NCI-H1092 (cell line): ENCODE data around the gene DPYSL4.

Experiments
- DNase-seq: peaks from one replicate; lab custom pipeline; 2025; lab: John Stamatoyannopoulos, UW

DPYSL4 gene

DNA sequence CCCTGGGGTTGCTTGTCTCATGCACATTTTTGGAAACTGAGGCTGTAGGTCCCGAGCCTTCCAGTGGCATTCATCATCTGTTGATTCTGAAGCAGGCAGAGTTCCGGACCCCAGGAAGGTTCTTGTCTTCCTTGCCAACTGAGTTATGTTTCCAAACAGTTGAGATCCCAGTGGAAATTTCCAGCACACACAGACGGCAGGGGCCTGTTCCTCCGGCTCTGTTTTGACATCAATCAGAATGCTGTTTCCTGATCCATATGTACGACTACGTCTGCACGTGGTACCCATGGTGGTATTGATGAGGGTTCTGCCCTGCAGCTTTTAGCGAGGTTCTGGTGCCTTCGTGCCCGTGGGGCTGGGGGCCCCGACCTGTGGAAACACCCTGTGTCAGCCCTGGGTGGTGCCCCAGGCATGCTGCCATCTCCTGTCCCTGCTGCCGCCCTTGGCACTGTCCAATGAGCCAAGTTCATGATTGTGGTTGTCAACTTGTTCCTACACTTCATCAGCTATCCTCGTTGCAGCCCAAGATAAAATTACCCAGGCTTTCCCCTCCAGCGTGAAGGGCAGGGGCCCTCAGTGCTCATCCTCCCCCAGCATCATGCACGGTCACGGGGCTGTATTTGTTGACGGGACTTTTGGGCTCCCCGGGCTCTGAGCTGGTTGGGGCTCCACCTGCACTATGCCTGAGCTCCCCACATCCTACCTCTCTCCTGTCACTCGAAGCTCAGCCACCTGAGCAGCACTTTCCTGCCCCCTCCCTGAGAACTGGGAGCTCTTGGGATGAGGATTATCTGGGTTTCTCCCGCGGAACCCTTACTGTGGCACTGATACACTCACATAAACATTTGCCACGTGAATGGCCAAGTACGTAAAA, 7.8 kb upstream of the DPYSL4 start:
- no peak for DNase-seq

DNA sequence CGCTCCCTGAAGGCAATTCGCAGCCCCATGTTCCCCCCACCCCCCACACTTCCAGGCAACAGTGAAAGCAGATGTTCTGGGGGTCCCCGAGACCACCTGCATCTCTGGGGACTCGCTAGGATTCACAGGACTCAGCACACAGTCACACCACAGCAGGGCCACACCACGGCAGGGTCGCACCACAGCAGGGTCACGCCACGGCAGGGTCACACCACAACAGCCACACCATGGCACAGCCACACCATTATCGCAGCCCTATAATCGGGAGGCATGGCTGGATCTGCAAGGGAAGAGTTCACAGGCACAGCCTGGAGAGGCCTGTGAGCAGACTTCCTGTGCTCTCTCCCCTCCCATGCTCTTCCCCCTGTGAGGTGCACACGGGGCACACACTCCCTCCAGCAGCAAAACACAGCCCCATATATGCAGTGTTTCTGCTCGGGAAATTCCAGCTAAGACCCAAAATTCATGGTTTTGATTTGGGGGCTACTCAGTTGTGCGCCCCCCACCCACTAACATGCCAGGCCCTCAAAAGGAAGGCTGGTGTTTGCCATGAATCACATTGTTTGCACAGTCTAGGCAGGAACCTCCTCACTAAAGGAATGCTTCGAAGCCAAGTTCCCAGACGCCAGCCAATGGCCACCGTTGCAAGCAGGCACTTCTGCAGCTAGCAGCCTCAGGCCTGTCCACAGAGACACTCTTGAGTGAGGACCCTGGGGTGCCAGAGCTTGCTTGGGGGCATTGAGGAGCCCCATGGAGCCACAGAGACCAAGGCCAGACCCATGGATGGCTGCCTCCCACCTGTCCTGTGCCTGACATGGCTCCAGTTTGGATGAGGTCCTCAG, 7.0 kb upstream of the DPYSL4 start:
- no peak for DNase-seq

DNA sequence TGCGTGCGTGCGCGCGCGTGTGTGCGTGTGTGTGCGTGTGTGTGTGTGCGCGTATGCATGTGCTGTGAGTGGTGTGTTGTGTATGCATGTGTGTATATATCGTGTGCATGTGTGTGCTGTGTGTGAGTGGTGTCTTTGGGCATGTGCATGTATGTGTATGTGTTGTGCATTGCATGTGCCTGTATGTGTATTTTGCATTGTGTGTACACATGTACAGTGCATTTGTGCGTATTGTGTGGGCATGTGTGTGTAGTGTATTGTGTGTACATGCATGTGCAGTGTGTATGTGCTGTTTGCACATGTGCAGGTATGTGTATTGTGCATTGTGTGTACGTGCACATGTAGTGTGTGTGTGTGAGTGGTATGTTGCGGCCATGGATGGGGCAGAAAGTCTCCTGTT, 6.0 kb upstream of the DPYSL4 start:
- DNase-seq = no peak

DNA sequence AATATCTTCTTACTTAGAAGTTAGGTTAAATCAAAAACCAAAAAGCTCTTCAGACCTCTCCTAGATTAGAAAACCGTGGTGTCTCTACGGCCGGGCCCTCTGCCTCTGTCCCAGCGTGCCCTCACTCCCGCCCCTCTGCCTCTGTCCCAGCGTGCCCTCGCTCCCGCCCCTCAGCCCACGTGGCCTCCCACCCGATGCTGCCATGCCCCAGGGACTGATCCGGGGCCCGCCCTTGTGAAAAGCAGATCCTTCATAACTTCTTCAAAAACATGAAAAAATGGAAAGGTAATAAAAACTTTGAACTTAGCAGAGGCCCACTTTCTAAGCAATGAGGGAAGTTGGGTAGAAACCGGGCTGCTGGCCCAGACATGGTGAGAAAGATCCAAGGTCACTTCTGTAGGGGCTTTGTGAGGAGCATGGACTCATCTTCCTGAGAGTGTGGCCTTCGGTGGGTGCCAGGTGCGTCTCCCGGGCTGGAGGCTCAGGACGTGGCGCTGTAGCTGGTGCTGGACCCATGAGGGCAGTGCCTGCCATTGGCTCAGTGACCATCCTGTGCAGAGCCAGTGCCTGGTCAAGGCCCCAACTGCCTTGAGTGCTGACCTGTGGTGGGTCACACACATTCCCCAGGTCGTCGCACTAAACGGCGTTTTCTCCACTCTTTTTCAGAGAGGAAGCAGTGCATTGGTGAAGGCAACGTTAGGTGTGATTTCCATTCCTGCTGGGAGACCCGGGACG, 4.9 kb upstream of the DPYSL4 start:
- DNase-seq = no peak

DNA sequence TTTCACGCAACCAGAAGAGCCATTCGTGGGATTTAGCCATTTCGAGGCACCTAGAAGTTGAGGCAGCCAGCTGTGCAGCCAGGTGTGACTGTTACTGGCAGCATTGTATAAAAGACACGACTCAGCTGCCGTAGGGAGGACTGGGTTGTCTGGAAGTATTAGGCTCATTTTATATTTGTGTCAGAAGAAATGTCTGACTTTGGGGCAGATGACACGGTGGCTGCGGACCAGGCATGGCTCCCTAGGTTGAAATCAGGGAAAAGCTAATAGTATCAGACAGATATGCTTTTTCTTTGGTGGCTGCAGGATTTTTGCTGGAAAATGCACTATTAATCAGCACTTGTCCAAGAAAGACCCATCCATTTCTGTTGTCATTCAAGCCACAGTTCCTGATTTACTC, 4.2 kb upstream of the DPYSL4 start:
- no peak for DNase-seq

DNA sequence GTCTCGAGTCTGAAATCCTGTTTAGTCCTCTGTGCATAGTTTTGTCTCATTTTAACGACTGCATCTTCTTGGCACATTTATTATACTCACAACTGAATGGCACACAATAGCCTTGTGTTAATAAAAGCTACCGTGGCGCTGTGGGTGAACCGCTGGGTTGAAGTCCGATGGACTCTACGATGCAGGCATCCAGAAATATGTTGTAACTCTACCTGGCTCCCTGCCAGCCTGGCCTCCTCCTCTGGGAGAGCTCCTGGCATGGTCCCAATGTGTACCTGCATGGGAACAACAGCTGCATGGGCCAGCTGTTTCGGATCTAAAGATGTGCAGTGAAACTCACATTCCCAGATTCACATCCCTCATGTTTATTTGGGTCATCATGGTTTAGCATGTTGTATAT, 3.7 kb upstream of the DPYSL4 start:
- no peak for DNase-seq

DNA sequence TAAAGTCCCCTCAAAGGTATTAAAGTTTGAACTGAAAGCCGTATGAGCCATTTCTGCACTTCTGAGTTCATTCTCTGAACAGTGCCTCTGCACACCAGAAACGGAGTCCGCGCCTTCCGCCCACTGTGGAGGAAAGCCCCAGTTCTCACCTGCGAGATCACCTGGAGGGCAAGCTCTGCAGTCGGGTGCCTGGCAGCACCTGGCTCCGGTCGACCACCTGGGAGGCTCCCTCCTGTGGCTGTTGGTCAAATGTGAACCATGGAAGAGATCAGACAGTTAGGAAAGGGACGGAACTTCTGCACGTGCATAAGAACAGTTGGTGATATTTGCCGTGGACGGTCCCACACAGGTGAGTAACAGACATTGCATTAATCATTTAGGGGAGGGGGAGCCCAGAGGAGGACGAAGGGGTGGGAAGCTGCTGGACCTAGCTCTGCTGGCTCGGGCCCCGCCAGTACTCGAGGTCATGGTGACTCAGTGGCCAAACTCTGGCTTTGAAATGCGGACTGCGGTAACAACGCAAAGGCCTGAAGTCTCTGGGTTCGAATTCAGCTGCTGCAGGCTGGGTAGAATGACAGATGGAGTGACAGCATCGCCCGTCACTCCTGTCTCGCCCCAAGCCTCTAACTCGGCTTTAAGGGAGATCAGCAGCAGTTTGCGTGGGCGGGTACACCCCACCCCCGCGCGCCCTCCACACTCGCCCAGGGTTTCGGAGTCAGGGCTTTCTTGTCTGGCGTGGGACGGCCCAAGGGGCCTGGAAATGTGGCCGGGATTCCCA, 1.7 kb upstream of the DPYSL4 start:
- DNase-seq = no peak

DNA sequence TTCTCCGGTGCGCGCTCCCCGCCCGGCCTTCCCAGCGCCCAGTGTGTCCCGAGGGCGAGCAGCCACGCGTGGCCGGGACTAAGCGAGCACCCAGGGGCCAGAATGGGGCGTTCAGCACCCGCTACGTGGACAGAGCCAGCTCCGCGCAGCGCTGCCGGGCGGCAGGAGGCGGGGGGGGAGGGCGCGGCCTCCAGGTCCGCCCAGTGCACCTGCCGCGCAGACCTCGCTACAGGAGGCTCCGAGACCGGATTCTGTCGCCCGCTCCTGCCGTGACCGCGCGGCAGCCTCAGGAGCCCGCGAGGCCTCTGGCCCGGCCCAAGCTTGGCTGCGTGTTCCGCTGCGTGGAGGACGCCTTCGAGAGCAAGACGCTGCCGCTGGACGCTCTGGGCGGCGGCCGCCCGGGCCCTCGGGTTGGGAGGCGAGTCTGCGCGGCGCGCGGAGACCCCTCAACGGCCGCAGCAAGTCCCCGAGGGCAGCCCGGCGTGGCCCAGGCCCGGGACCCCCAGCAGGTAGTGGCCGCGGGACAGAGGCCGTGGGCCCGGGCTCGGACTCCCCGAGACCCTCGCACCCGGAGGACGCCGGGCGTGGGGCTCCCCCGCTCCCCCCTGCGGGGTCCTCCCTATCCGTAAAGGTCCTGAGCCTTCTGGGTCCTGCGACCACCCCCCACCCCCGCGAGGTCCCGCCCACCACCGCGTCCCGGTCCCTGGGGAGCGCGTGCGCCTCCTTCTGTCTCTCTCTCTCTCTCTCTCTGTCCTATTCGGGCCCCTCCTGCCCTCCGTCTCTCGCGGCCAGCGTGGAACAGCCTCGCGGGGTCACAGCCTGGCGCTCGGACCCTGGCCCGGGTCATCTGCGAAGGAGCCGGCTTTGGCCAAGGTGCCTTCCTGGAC, 904 bp upstream of the DPYSL4 start:
- no peak for DNase-seq

DNA sequence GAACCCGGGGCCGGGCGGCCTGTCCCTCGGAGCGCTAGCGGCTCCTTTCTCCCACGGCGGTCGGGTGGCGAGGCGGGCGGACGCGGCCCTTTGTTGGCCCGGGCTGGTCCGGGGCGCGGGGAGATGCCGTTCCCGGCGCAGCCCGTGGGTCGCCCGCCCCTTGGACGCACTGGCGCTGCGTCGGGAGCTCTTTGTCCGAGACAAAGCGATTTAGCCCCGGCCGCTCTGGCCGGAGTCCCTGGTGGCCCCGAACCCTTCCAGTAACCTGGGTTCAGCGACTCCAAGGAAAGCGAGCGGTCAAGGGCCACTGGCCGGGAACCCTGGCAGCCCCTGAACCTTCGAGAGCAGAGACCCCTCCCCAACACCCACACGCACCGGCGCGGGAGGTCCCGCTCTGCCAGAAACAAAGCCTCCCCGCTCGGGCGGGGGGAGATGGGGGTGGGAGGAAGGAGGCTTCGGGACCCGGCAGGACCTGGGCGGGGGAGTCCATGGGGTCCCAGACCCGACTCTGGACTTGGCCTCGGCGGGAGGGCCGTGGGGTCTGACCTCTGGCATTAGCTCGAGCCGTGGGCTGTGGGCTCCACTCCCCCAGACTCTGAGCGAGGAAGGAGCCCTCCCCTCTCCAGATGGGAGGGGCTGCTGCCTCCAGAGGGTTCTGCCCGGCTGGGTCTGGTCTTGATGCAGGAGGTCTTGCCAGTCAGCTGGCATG, 836 bp downstream of the DPYSL4 start:
- no peak for DNase-seq

DNA sequence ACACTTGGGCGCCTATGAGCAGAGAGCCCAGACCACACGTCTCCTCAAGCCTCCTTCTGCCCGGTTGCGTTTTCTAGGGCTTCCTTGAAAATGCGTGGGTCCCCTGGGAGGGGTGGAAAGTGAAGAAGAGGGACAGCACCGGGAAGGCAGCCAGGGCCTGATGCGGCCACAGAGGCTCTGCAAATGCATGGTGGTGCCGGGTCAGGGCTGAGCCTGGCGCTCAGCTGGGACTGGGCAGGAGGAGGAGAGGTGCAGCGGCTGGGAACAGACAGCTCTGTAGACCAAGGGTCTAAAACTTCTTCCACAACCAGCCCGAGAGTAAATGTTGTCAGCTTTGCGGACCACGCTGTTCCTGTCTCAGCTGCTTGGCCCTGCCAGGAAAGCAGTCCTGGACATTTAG, 1.6 kb downstream of the DPYSL4 start:
- no peak for DNase-seq

DNA sequence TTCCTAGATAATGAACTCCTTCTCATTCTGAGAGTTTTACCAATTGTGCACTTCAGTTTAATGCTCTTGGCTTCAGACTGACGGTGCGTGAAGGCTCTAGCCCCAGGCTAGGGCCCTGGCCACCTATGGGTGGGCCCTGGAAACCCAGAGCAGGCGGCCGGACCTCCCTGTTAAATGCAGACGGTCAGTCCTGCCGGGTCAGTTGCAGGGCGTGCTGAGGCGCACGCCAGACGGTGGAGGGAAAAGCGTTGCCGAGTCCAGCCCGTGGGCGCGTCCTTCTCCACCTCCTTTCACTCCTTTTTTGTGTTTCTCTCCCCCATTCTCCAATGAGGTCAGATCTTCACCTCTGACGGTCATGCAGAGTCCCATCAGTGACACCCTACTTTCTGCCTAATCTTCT, 2.3 kb downstream of the DPYSL4 start:
- DNase-seq = no peak

DNA sequence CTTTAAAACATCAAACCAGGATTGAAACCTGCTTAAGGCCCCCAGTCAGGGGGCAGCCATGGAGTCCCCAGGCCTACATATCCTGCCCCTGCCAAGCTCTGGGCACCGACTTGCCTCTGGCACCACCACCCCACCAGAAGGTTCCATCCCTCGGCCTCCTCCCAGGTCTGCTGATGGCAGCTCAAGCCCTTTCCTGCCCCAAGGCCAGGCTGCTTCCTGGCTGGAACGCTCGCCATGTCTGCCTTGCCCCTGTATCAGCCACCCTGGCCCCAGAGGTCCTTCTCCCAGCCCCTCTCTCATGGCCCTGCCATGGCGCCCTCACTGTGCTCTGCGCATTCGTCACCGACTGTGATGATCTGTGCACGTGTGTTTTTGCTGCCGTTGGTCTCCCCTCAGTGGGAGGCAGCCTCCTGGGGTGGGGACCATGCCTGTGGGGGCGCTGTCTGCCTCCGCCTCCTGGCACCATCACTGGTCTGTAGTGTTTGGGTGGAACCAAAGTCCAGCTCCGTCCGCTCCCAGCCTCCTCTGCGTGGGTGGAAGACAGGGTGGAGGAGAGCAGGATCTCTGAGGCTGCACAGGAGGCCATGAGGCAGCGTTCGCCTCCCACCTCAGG, 3.2 kb downstream of the DPYSL4 start:
- DNase-seq = no peak

DNA sequence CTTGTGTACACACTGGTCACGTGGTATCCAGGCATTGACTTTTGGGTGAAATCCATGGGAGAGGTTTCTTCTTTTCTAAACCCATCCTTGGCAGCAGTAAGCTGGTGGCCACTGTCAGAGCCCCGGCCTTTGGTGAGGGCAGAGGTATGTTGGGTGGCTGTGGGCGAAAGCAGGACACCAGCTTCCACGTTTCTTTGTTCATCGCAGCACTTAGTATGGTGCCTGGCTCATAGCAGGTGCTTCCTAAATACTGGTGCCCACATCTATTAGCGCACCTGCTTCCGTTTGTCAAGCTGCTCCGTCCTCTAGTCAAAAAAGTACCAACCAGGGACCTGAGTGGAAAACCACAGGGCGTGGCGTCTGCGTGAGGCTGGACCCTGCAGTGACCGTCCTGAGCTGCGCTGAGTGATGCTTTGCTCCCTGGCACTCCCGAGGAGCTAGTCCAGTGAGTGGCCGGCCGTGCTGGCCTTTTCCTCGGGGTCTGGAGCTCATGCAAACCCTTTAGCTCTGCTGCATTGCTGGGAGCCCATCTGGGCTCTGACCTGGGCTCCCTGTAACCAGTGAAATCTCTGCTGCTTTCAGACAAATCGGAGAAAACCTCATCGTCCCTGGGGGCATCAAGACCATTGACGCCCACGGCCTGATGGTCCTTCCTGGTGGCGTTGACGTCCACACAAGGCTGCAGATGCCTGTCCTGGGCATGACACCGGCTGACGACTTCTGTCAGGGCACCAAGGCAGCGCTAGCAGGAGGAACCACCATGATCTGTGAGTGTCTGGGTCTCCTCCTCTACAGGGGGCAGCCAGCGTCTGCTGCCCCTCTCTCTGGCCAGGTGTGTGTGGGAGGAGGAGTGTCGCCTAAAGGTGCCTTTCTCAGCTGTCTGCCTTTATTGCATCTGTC, 5.6 kb downstream of the DPYSL4 start:
- no peak for DNase-seq

DNA sequence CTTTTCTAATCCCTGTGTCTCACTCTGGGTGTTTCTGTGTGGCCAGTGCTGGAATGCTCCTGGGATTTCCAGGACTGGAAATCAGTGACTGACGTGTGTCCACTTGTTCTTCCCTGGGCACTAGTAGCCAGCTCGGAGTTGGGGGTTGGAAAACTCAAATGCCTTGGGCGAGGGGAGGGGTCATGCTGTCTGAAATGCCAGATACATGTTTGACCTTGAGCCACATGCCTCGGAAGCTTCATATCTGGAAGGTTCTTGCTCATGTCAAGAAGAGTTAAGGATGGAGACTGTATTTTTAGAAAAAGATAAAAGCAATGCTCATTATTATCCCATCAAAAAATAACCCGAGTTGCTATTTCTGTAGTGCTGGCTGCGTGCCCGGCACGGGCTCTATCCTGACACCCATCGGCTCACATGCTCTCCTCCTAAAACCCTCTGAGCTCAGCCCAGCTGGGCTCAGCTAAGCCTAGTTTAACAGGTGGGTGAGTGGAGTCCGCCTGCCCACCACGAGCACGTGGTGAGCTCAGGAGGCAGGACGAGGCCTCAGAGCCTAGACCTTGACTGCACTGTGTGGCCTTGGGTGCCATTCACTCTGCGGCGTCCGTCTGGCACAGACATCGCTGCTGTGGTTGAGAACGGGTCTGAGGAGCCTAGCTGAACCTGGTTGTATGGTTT, 6.4 kb downstream of the DPYSL4 start:
- DNase-seq = no peak

DNA sequence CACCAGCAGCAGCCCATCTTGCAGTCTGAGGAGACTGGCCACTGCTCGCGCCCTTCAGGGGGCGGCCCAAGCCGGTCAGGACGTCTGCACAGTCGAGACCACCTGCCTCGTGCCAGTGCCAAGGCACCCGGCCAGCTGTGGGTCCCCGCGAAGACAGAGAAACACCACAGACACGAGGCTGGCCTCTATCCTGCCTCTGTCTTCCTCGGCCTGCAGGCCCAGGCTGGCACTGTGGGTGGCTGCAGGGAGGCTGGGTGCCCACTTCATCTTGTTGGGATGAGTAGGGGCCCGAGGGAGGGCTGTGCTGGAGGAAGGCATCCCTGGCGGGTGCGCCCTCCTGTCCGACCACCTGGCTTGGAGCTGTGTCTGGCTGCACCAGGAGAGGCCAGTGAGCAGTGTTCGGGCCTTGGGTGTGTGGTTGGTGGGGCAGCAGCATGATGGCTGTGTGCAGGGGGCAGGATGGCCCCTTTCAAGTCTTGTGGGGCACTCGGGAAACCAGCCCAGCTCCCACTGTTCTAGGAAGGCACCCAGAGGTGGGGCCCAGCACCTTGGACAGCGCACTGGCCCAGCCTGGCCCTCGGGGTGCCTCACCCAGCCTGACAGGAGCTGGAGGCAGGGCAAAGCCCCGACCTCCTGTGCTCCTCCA, 7.3 kb downstream of the DPYSL4 start:
- no peak for DNase-seq

DNA sequence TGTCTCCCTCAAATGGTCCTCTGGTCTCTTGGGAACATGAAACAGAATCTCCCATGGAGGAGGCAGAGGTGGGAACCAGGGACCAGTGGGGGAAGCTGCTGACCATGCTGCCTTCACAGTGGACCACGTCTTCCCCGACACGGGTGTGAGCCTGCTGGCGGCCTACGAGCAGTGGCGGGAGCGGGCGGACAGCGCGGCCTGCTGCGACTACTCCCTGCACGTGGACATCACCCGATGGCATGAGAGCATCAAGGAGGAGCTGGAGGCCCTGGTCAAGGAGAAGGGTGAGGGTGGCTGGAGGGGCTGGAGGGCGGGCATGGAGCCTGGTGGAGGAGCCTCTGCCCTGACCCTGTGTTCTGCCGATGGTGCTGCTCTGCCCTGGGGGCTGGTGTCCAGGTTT, 8.0 kb downstream of the DPYSL4 start:
- DNase-seq = no peak

DNA sequence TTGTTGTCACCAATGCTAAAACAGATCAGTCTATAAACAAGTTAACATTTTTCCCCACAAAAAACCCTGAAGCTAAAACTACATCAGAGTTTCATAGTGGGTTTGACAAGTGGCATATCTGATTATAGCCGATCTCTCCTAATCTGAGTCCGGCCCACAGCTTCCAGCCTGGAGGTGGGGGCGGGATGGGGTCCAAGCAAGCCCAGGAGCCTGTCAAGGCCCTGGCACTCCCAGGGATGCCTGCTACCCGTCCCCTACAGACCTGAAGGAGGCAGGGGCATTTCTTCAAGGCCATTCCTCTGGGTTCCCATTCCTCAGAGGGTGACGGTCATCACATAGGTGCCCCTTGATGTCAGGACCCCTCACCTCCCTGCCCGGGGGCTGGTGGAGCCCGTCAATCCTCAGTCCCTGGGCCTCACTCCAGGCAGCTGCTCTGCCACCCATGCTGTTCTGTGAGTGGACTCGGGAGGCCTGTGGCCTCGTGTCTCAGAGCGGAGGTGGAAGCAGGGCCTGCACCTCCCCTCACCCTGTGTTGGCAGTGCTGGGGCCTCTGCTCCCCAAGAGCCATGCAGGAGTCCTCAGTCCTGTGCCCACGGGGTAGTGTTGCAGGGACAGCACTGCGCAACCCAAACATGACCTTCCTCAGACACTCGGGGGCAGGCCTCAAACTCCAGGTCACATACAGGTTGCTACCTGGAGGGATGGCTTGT, 8.8 kb downstream of the DPYSL4 start:
- DNase-seq = no peak
